CD4-positive, alpha-beta T cell treated with Interleukin-4 for 1 hour (primary cell): Measurements from ENCODE around the gene DIP2B.
"Not testable (repeated sequence)": the region's sequence is repeated elsewhere in the genome, so short reads cannot be mapped to it uniquely, and the experiment has no call there.

Source experiments
- DNase-seq, 2 donors: peaks; one replicate each; pipeline ENCODE4 v3.0.0-alpha.2; 2020 to 2022

DIP2B gene

DNA sequence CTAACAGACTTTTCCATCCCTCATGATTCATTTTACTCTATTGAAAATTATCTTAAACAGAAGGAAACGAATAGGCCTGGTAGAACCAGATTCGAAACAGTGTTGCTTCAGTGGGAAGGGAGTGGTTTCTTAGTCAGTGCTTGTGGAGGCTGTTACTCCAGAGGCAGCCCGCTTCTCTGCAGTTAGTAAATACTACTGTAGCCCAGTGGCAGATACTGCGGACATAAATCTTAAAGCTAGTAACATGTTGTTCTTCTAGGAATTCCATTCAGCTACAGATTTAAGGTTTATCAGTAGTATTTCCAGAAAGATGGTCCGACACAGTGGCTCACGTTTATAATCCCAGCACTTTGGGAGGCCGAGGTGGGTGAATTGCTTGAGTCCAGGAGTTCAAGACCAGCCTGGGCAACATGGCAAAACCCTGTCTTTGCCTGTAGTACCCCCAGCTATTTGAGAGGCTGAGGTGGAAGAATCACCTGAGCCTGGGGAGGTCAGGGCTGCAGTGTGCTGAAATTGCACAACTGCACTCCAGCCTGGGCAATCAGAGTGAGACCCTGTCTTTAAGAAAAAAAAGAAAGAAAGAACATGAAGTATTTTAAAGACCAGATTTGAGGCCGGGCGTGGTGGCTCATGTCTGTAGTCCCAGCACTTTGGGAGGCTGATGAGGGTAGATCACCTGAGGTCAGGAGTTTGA is 45.9 kb downstream of the DIP2B start:
- DNase-seq = no peak

DNA sequence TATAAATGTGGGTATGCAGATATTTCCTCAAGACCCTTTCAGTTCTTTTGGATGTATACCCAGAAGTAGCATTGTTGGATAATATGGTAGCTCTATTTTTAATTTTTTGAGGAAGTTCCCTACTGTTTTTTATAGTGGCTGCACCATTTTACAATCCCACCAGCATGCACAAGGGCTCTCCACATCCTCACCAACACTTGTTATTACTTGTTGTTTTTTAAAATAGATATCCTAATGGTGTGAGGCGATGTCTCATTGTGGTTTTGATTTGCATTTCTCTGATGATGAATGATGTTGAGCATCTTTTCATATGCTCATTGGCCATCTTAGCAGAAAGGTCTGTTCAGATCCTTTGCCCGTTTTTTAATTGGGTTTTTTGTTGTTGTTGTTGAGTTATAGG is 47.1 kb downstream of the DIP2B start:
- DNase-seq = no peak

DNA sequence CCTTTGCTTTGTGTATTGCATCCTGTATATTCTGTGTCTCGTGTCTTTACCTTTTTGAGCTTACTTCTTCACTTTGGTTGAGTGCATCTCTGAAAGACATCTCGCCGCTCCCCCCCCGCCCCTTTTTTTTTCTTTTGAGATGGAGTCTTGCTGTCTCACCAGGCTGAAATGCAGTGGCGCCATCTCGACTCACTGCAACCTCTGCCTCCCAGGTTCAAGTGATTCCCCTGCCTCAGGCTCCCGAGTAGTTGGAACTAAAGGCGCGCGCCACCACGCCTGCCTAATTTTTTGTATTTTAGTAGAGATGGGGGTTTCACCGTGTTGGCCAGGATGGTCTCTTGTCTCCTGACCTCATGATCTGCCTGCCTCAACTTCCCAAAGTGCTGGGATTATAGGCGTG is 49.9 kb downstream of the DIP2B start:
- DNase-seq = no peak

DNA sequence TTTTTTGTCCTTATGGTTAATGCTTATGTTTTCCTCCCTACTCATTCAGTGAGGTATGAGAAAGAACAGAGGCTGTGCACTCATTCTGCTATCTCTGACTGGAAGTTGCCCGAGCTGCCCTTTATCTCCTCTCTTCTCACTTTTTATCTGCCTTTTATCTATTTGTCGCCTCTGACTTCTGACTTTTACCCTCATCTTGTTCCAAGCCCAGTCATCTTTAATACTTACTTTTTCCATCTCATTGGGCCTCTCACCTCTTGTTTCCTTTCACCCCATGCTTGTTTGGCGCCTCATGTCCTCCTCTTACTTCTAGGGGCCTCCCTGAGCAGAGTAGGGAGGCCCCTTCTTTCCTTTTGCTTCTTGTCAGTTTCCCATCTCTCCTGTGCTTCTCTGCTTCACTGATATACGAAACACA is 50.7 kb downstream of the DIP2B start:
- no peak for DNase-seq

DNA sequence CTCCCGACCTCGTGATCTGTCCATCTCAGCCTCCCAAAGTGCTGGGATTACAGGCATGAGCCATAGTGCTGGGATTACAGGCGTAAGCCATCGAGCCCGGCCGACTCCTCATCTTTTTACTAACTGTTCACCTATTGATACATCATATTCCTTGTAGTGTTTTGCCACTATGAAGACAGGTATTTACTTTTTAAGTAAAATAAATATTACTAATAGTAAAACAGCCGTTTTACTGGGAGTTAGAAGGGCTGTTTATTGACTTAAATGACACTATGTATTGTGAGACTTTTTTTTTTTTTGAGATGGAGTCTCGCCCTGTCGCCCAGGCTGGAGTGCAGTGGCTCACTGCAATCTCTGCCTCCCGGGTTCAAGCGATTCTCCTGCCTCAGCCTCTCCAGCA is 51.5 kb downstream of the DIP2B start:
- DNase-seq = no peak

DNA sequence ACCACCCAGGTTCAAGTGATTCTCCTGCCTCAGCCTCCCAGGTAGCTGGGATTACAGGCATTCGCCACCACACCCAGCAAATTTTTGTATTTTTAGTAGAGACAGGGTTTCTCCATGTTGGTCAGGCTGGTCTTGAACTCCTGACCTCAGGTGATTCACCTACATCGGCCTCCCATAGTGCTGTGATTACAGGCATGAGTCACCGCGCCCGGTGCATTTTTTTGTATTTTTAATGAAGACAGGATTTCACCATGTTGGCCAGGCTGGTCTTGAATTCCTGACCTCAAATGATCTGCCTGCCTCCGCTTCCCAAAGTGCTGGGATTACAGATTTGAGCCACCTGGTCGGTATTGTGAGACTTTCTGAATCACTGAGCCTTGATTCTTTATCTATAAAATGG is 52.0 kb downstream of the DIP2B start:
- DNase-seq = not testable (repeated sequence)

DNA sequence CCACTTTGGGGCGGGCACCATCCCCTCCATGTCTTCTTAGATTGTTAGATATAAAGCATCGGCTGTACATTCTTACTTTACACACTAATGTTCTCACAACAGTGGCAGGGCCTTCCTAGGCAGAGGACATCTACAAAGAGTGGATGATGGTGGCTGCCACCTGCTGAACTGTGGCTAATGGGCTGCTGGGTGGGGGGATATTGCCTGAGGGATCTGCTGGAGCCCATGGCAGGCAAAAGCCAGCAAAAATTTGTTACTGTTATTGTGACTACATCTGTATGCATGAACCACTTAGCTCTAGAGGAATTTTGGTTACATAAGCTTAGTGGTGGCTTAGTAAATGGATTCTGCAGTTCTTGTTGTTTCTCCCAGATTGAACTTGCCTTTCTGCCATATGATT is 52.6 kb downstream of the DIP2B start:
- DNase-seq = no peak

DNA sequence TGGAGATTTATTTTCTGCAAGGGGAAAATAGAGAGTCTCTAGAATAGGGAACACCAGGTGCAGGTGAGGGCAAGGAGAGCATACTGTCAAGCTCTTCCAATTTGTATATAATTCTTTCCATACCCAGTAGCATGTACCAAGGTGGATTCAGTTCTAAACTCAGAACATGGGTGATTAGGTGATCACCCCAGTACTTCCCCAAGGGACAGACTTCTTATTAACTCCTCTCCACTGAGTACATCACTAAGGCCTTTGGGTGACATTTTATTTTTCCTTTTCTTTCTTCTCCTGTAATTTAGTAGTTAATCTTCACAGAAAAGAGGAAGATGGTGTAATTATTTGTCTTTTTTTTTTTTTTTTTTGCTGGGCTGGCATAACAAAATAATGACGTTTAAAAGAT is 54.2 kb downstream of the DIP2B start:
- DNase-seq = no peak

DNA sequence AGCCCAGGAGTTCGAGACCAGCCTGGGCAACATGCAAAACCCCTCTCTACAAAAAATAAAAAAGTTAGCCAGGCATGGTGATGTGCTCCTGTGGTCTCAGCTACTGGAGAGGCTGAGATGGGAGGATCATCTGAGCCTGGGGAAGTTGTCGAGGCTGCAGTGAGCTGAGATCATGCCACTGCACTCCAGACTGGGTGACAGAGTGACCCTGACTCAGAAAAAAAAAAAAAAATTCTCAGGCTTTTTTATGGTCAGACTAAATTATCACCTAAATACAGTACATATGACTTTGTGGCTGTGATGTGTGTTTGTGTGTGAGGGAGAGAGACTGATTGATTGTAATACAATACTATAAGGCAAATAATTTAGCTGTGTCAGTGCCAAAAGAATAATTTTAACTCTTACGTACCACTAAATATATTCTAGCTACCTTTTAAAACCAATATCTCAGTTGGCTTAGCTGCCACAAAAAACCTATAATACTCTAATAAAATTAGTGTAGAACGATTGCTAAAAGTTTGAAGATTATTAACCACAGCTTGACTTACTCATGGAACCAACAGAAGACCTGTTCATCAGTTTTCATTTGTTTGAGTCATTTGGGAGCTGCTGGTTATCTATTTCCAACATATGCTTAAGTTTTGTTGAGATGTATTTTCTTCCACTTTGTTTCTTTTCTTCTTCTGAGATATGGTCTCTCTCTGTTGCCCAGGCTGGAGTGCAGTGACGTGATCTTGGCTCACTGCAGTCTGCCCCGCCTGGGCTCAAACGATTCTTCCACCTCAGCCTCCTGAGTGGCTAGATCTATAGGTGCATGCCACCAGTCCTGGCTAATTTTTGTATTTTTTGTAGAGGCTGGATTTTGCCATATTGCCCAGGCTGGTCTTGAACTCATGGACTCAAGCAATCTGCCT is 58.0 kb downstream of the DIP2B start:
- no peak for DNase-seq

DNA sequence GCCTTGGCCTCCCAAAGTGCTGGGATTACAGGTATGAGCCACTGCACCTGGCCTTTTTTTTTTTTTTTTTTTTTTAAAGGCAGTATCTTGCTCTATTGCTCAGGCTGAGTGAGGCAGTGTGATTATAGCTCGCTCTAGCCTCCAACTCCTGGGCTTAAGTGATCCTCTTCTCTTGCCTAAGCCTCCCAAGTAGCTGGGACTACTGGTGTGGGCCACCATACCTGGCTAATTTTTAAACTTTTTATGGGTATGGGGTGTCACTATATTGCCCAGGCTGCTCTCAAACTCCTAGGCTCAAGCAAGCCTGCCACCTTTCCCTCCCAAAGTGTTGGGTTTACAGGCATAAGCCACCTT is 58.6 kb downstream of the DIP2B start:
- no peak for DNase-seq

DNA sequence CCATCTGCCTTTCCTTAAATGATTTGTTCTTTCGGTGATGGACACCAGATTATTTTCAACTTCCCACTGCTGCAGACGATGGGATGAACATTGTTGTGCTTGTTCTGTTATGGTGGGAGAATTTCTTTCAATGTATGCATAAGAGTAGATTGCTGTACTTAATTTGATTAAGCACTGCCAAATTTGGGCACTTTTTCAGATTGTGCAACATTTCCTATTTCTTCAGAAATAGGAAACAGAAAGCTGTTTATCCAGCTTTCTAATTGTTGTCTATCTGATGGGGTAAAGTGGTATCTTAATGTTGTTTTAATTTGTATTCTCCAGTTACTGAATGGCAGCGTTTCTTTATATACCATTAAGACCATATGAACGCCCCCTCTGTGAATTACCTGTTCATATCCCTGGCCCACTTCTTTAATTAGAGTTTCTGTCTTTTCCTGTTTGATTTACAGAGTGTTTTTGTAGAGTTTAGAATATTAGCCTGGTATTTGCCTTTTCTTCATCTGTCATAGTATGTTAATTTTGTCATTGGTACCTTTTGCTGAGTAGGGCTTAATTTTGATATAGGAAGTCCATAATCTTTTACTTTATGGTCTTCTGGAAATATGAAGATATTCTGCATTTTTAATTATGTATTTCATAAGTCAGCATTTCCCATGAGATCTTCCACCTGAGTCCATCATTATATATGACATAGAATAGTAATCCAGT is 59.6 kb downstream of the DIP2B start:
- DNase-seq = no peak

DNA sequence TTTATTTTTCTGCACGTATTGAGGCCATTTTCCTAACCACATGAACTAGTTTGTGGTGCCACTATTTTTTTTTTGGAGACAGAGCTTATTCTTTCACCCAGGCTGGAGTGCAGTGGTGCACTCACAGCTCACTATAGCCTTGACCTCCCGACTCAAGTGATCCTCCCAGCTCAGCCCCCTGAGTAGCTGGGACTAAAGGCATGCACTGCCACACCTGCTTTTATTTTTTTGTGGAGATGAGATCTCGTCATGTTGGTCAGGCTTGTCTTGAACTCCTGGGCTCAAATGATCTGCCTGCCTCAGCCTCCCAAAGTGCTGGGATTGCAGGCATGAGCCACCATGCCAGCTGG is 60.1 kb downstream of the DIP2B start:
- no peak for DNase-seq

DNA sequence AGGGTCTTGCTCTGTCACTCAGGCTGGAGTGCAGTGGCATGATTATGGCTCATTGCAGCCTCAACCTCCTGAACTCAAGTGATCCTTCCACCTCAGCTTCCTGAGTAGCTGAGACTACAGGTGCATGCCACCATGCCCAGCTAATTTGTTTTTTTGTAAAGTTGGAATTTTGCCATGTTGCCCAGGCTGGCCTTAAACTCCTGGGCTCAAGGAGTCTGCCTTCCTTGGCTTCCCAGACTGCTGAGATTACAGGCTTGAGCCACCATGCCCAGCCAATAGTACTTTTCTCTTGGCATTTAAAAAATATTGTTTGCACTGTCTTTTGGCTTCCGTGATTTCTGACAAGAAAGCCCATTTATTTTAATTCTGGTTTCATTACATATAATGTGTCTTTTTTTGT is 61.3 kb downstream of the DIP2B start:
- no peak for DNase-seq

DNA sequence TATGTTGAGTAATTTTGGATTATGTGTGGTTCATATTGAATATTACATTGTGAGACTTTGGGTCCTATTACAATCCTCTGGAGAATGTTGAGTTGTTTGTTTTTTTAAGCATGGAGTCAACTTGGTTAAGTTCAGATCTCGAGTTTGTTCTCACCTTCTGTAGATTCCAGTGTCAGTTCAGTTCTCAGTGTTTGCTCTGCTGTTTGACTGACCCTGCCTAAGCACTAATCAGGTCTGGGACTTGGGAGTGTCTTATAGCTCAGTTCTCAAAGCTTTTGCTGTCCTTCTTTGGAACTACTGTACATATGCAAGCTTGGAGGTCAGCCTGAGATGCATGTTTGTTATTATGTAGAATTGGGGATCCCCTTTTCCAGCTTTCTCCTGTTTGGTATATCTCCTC is 63.1 kb downstream of the DIP2B start:
- no peak for DNase-seq

DNA sequence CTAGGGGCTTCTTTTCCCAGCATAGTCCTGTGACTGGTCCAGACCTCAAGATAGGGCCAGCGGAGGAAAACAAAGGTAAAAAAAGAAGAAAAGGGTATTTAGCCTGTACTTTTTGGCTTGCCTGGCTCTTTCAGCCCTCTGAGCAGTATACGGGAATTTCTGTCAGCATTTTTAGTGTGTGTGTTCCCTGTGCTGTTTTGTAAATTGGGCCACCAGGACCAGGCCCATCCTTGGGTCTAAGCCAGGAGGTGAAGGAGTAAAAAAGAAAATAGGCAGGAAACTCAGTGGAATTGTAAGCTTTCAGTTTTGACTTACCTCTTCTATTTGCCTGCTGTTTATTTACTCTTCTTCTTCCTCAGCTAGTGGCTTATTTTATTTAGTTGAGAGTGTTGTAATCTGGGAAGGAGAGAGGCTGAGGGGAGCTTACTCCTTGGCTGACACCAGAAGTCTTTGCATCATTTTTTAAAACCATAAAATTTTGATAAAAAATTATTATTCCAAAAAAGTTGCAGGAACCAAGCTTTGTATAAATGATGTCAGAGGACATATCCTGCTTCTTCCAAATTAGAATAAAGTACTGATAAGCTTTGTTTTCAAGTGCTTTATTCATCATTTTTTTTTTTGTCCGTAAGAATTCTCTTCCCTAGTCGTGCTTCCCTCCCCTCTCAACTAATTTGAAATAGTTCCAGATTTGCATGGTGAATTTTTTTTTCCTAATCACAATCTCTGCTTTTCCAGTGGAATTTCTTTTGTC is 63.7 kb downstream of the DIP2B start:
- DNase-seq = no peak

DNA sequence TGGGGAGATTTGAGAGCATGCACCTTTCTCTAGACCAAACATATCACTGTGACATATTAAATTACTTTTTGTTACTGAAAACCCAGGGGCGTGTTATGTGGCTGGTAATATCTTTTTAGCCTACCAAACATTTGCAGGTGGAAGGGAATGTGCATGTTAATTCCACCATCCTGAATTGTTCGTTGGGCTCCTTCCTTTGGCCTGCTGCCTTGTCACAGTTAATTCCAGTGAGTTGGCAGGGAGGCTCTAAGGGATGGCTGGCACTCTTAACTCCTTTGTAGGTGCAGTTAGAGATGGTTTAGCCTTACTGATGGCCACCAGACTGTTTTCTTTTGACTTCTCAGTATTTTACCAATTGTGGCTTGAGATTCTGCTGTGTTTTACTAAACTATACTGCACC is 64.5 kb downstream of the DIP2B start:
- DNase-seq = no peak

DNA sequence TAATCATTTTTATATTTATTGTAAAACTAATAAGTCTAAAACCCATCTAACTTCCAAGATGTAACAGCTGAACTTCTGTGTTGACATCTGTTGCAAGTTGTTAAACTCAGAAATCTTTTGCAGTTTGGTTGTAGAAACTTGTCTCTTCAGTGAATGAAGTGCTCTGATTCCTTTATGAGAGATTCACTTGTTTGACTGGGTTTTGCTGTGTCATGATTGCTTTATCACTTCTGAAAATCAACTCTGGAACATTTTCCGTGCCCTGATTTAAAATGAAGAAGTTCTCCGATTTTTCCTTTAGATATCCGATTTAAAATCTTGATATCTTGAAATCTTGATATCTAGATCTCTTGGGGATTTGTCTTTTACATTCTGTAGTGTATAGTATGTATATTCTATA is 65.1 kb downstream of the DIP2B start:
- no peak for DNase-seq

DNA sequence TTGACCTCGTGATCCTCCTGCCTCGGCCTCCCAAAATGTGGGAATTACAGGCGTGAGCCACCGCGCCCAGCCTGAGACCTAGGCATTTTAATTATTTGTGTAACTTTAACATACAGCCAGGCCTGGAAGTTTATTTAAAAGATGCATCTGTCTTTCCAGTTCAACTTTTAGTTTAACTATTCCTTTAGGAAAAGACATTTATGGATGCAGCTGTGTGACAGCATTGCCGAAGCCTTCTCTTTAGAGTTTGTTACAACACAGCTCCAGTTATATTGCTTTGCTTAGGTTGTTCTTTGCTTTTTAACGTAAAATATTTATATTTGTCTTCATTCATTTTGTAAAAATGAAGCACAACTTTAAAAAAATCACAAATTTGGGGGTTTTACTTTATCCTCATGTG is 67.0 kb downstream of the DIP2B start:
- no peak for DNase-seq

DNA sequence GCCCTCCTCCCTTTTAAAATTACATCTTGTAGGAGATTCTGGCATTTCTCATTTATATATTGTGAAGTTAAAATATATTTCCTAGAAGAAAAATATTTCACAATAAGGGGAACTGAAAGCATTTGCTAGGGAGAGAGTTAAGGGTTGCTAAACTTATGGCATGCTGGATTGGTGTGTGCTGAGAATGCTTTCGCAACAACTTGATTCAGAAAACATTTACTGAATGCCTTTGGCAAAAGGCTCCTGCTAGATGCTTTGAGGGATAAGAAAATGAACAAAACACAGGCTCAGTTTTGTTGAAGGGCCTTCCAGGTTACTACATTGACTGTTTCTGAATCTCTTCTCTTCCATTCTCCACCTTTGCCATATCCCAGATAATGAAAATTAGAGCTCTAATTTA is 67.5 kb downstream of the DIP2B start:
- DNase-seq = no peak

DNA sequence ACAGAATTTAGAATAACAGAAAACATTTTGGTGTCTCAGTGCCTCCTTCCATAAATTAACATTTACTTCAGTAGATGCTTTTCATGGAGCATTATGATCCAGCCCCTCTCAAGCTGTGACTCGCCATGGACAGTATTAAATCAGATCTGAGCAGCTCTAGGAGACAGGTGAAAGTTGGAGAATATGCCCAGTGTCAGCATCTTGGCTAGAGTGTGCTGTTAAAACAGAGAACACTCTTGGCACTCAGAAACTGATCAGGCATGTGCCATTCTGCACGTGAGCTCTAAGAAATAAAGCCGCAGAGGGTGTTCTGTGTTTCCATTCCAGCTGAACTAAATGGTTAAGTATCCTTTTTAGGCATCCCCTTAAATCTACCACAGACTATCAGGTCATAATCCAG is 68.0 kb downstream of the DIP2B start:
- no peak for DNase-seq

DNA sequence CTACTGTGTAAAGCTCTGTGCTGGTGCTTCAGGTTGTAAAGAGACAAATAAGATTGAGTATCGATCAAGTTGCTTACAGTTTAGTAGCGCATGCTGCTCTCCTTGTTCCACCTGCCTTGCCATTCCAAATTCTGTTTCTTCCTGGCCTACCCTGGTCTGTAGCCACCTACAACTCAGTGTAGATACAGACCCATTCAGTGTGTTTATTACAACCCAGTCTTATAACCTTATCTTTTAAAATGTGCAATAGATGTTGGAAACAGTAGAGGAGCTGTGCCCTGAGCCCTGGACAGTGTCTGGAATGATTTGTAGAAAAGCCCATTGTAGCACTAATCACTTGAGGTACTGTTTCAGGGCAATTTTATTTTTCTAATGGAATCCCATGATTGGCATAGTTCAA is 68.5 kb downstream of the DIP2B start:
- DNase-seq = no peak

DNA sequence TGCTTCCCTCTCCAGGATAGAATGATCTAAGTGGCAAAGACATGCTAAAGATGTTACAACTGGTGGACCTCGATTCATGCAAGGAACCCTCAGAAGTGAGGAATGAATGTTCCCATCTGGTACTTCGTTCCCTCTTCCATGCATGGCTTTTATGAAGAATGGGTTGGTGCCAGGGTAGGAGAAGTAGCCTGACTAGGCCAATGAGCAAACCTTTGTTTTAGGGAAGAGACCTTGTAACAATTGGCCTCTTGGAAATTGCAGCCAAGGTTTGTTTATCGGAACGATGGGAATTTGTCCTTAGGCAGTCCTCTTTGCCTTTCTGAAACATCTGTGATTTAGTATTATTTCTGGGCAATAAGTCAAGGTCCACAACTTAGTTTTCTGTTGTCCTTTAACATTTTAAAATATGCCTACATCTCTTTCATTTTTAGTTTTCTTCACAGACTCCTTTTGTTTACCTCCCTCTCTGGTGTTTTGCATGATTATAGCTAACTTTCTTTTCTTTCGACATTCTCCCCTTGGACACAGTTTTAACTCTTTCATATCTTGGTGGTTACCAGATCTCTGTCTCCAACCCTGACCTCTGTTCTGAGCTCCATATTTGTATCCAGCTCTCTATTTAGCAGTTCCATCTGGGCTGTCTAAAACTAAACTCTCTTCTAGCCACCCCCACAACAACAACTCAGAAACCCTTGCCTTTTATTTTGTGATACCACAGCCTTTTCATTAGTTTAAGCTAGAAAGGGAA is 70.0 kb downstream of the DIP2B start:
- DNase-seq = no peak
